Posterior vena cava (tissue), 2 donors: ENCODE measurements around the gene KAT6B. TPM values are rescaled to one million over a fixed set of nuclear protein-coding genes. Genes with fewer than 3 reads are reported as not detected.
"Not testable (repeated sequence)": the region's sequence is repeated elsewhere in the genome, so short reads cannot be mapped to it uniquely, and the experiment has no call there.

Experiments
- DNase-seq: peaks from one replicate; pipeline ENCODE4 v3.0.0-alpha.2; 2020; ENCODE audit warnings: low spot score
- intact Hi-C, 2 donors: fragments of 100-400 bp; cut with DNase I; formaldehyde crosslinking; loops; one replicate each; pipeline versions ENCODE4 v1.14.1 to v1.14.2; 2022 to 2023
- total RNA-seq, 2 donors: library from RNA; stranded (reverse); fragmentation: NEBNext Ultra II Directional; extraction: Animal tissue kit (Norgen Biotek cat#: 25700); gene quantifications; one replicate each; pipeline ENCODE4 v1.2.1, GENCODE V29; 2021
- donor health status: DM: yes; HTN: yes; CAD: no.
- donor health status: DM: yes; HTN: yes; CAD: no.

The KAT6B gene
- total RNA-seq, 2 donors from 2014 or later, result 34.7 to 35.0 TPM

- intact Hi-C loops, result no loop called here
- no peak for DNase-seq
Observed at GRCh38 chr10:74852381-74852780, 26.0 kb downstream of the KAT6B start.

- no peak for DNase-seq
- intact Hi-C loops, result no loop called here
Observed at GRCh38 chr10:74854610-74855009, 28.2 kb downstream of the KAT6B start.

- intact Hi-C loops, result no loop called here
Observed at GRCh38 chr10:74855027-74855426, 28.6 kb downstream of the KAT6B start.

GRCh38 chr10:74855439-74855838, 29.0 kb downstream of the KAT6B start:
- intact Hi-C loops, result no loop called here
- DNase-seq, result no peak

More at GRCh38 chr10:74855027-74855426, 28.6 kb downstream of the KAT6B start:
- DNase-seq, result no peak

GRCh38 chr10:74856940-74857339, 30.5 kb downstream of the KAT6B start:
- intact Hi-C loops, result no loop called here
- DNase-seq, result no peak

GRCh38 chr10:74857586-74857985, 31.2 kb downstream of the KAT6B start:
- intact Hi-C loops, result no loop called here
- no peak for DNase-seq

GRCh38 chr10:74859546-74859945, 33.1 kb downstream of the KAT6B start:
- intact Hi-C loops, result no loop called here
- no peak for DNase-seq

- no peak for DNase-seq
- intact Hi-C loops, result no loop called here
Observed at GRCh38 chr10:74862625-74863024, 36.2 kb downstream of the KAT6B start.

GRCh38 chr10:74863551-74863950, 37.2 kb downstream of the KAT6B start:
- intact Hi-C loops, result no loop called here
- DNase-seq, result no peak

- no peak for DNase-seq
- intact Hi-C loops, result no loop called here
Observed at GRCh38 chr10:74867351-74867750, 41.0 kb downstream of the KAT6B start.

GRCh38 chr10:74868392-74868977, 42.1 kb downstream of the KAT6B start:
- intact Hi-C loops, result no loop called here
- no peak for DNase-seq

- DNase-seq, result no peak
Observed at GRCh38 chr10:74869635-74870034, 43.2 kb downstream of the KAT6B start.

GRCh38 chr10:74870191-74870590, 43.8 kb downstream of the KAT6B start:
- no peak for DNase-seq
- intact Hi-C loops, result no loop called here

More at GRCh38 chr10:74869635-74870034, 43.2 kb downstream of the KAT6B start:
- intact Hi-C loops, result no loop called here

- DNase-seq, result no peak
- intact Hi-C loops, result no loop called here
Observed at GRCh38 chr10:74871595-74872382, 45.4 kb downstream of the KAT6B start.

GRCh38 chr10:74873803-74874454, 47.5 kb downstream of the KAT6B start:
- no peak for DNase-seq
- intact Hi-C loops, result no loop called here

GRCh38 chr10:74874649-74875048, 48.2 kb downstream of the KAT6B start:
- no peak for DNase-seq
- intact Hi-C loops, result no loop called here

- DNase-seq, result no peak
- intact Hi-C loops, result no loop called here
Observed at GRCh38 chr10:74875068-74875467, 48.7 kb downstream of the KAT6B start.

GRCh38 chr10:74875966-74876365, 49.6 kb downstream of the KAT6B start:
- intact Hi-C loops, result no loop called here
- DNase-seq, result no peak

- intact Hi-C loops, result not testable (repeated sequence)
Observed at GRCh38 chr10:74877054-74877453, 50.7 kb downstream of the KAT6B start.

GRCh38 chr10:74877898-74878297, 51.5 kb downstream of the KAT6B start:
- intact Hi-C loops, result no loop called here

More at GRCh38 chr10:74877054-74877453, 50.7 kb downstream of the KAT6B start:
- DNase-seq, result not testable (repeated sequence)

More at GRCh38 chr10:74877898-74878297, 51.5 kb downstream of the KAT6B start:
- no peak for DNase-seq
